Kidney capillary endothelial cell (primary cell): ENCODE results near the gene CIAO3.

Source experiments
- DNase-seq: peaks from one replicate; pipeline ENCODE4 v3.0.0-alpha.2; 2018; ENCODE audit warnings: low spot score

Gene CIAO3

GRCh38 chr16:722835-723633 lies 17.8 kb downstream of the CIAO3 start:
- DNase-seq, result no peak

GRCh38 chr16:721765-722540 lies 18.8 kb downstream of the CIAO3 start:
- no peak for DNase-seq

- peak; percentile 50 for DNase-seq
Observed at GRCh38 chr16:720990-721764, 19.6 kb downstream of the CIAO3 start, which contains the start of gene ANTKMT. Gene ANTKMT, plus strand, starts transcription at chr16:721146. Its CDS starts 129 bp downstream, at chr16:721275.

GRCh38 chr16:720447-720989 lies 20.3 kb downstream of the CIAO3 start:
- peak; percentile 50 for DNase-seq

GRCh38 chr16:719815-720446 lies 20.9 kb downstream of the CIAO3 start:
- no peak for DNase-seq

- DNase-seq, result no peak
Observed at GRCh38 chr16:718922-719321, 21.9 kb downstream of the CIAO3 start.

- DNase-seq, result no peak
Observed at GRCh38 chr16:718389-718788, 22.4 kb downstream of the CIAO3 start.

- no peak for DNase-seq
Observed at GRCh38 chr16:717450-718245, 23.1 kb downstream of the CIAO3 start.

GRCh38 chr16:716768-717325 lies 23.9 kb downstream of the CIAO3 start:
- DNase-seq, result no peak

- no peak for DNase-seq
Observed at GRCh38 chr16:716200-716568, 24.6 kb downstream of the CIAO3 start.

- DNase-seq, result no peak
Observed at GRCh38 chr16:715477-716199, 25.2 kb downstream of the CIAO3 start.

GRCh38 chr16:714558-715476 lies 26.0 kb downstream of the CIAO3 start, which contains the start of gene METRN:
Gene METRN, plus strand, starts transcription at chr16:715118. Its CDS starts 172 bp downstream, at chr16:715290.
- DNase-seq, result peak; percentile 81

GRCh38 chr16:714079-714478 lies 26.7 kb downstream of the CIAO3 start:
- no peak for DNase-seq

GRCh38 chr16:712740-713250 lies 28.0 kb downstream of the CIAO3 start:
- DNase-seq, result peak; percentile 87

GRCh38 chr16:711548-712320 lies 29.1 kb downstream of the CIAO3 start:
- DNase-seq, result no peak

- DNase-seq, result no peak
Observed at GRCh38 chr16:711084-711483, 29.7 kb downstream of the CIAO3 start.

GRCh38 chr16:710500-711075 lies 30.2 kb downstream of the CIAO3 start:
- DNase-seq, result no peak
